GM19099 (cell line): Measurements from ENCODE around the gene LGR4.

Source experiments
- POLR2A ChIP-seq: IDR thresholded peaks from 3 replicates; pipeline ENCODE4 v1.6.1; 2011; ENCODE audit warnings: low read depth; ENCODE audit not compliant: insufficient read length; ENCODE audit errors: extremely low read depth

LGR4 gene

GRCh38 chr11:27496461-27496860, 23.9 kb upstream of the LGR4 start:
- TF ChIP-seq POLR2A = no peak

GRCh38 chr11:27495710-27496300, 23.2 kb upstream of the LGR4 start:
- no peak for TF ChIP-seq POLR2A

GRCh38 chr11:27489092-27489491, 16.5 kb upstream of the LGR4 start:
- no peak for TF ChIP-seq POLR2A

GRCh38 chr11:27487706-27488105, 15.1 kb upstream of the LGR4 start:
- TF ChIP-seq POLR2A = no peak

- no peak for TF ChIP-seq POLR2A
These were observed 13.6 kb upstream of the LGR4 start for GRCh38 chr11:27485930-27486773.

- no peak for TF ChIP-seq POLR2A
These were observed 10.2 kb upstream of the LGR4 start for GRCh38 chr11:27482793-27483192.

- no peak for TF ChIP-seq POLR2A
These were observed 9.4 kb upstream of the LGR4 start for GRCh38 chr11:27481992-27482391.

- no peak for TF ChIP-seq POLR2A
These were observed 5.2 kb upstream of the LGR4 start for GRCh38 chr11:27477831-27478230.

- TF ChIP-seq POLR2A = no peak
These were observed 4.7 kb upstream of the LGR4 start for GRCh38 chr11:27477243-27477642.

GRCh38 chr11:27475622-27476021, 3.0 kb upstream of the LGR4 start:
- no peak for TF ChIP-seq POLR2A

GRCh38 chr11:27473017-27473406, 422 bp upstream of the LGR4 start:
- TF ChIP-seq POLR2A = no peak

- TF ChIP-seq POLR2A = no peak
These were observed 797 bp downstream of the LGR4 start for GRCh38 chr11:27471589-27472397.

- no peak for TF ChIP-seq POLR2A
These were observed 1.6 kb downstream of the LGR4 start for GRCh38 chr11:27470826-27471588.

GRCh38 chr11:27470166-27470565, 2.4 kb downstream of the LGR4 start:
- TF ChIP-seq POLR2A = no peak
